Measurements from ENCODE around the gene DCBLD1.

- TF ChIP-seq EZH2 (IDR thresholded peaks at IDR 0.05; ENCODE audit: insufficient read depth, poor library complexity, severe bottlenecking) (no peak), EZH2phosphoT487 (IDR thresholded peaks at IDR 0.05; ENCODE audit: insufficient read depth, low read depth) (no peak)
Observed at GRCh38 chr6:117480651-117481050, 1.8 kb upstream of the DCBLD1 start.

All from GM23248 (cell line).